ENCODE measurements around the gene UBR1.

DNA sequence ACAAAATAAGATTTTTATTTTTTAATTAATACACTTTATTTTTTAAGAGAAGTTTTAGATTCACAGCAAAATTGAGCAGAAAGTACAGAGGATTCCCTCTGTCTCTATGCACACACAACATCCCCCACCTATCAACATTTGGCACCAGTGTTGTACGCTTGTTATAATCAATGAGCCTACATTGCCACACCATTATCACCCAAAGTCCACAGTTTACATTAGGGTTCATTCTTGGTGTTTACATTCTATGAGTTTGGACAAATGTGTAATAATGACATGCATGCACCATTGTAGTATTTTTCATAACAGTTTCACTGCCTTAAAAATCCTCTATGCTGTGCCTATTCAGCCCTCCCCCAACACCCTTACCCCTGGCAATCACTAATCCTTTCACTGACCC is 134.0 kb downstream of the UBR1 start:
- TF ChIP-seq EZH2phosphoT487 (IDR thresholded peaks at IDR 0.05; ENCODE audit: borderline replicate concordance), result no peak
- TF ChIP-seq, protein P1, sequence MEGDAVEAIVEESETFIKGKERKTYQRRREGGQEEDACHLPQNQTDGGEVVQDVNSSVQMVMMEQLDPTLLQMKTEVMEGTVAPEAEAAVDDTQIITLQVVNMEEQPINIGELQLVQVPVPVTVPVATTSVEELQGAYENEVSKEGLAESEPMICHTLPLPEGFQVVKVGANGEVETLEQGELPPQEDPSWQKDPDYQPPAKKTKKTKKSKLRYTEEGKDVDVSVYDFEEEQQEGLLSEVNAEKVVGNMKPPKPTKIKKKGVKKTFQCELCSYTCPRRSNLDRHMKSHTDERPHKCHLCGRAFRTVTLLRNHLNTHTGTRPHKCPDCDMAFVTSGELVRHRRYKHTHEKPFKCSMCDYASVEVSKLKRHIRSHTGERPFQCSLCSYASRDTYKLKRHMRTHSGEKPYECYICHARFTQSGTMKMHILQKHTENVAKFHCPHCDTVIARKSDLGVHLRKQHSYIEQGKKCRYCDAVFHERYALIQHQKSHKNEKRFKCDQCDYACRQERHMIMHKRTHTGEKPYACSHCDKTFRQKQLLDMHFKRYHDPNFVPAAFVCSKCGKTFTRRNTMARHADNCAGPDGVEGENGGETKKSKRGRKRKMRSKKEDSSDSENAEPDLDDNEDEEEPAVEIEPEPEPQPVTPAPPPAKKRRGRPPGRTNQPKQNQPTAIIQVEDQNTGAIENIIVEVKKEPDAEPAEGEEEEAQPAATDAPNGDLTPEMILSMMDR (IDR thresholded peaks at IDR 0.05 in 2 of 3, conservative IDR thresholded peaks at IDR 0.05 in 1 of 3; ENCODE audit: borderline replicate concordance in 1 of 3, insufficient read depth in 1 of 3, low read depth in 2 of 3, low read length in 2 of 3), result no peak
- no peak for TF ChIP-seq POLR2A (IDR thresholded peaks at IDR 0.05; ENCODE audit: borderline replicate concordance, extremely low read depth, insufficient read depth, insufficient read length)
- TF ChIP-seq JUND (IDR thresholded peaks at IDR 0.05), result no peak
- TF ChIP-seq MAX (IDR thresholded peaks at IDR 0.05), result no peak
- no peak for TF ChIP-seq RAD21 (IDR thresholded peaks at IDR 0.05; ENCODE audit: low read depth)
- TF ChIP-seq POLR2AphosphoS5 (IDR thresholded peaks at IDR 0.05; ENCODE audit: low read depth, low read length), result no peak
- TF ChIP-seq, protein P2, sequence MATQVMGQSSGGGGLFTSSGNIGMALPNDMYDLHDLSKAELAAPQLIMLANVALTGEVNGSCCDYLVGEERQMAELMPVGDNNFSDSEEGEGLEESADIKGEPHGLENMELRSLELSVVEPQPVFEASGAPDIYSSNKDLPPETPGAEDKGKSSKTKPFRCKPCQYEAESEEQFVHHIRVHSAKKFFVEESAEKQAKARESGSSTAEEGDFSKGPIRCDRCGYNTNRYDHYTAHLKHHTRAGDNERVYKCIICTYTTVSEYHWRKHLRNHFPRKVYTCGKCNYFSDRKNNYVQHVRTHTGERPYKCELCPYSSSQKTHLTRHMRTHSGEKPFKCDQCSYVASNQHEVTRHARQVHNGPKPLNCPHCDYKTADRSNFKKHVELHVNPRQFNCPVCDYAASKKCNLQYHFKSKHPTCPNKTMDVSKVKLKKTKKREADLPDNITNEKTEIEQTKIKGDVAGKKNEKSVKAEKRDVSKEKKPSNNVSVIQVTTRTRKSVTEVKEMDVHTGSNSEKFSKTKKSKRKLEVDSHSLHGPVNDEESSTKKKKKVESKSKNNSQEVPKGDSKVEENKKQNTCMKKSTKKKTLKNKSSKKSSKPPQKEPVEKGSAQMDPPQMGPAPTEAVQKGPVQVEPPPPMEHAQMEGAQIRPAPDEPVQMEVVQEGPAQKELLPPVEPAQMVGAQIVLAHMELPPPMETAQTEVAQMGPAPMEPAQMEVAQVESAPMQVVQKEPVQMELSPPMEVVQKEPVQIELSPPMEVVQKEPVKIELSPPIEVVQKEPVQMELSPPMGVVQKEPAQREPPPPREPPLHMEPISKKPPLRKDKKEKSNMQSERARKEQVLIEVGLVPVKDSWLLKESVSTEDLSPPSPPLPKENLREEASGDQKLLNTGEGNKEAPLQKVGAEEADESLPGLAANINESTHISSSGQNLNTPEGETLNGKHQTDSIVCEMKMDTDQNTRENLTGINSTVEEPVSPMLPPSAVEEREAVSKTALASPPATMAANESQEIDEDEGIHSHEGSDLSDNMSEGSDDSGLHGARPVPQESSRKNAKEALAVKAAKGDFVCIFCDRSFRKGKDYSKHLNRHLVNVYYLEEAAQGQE (IDR thresholded peaks at IDR 0.05; ENCODE audit: low read depth), result no peak
- no peak for TF ChIP-seq YY1 (IDR thresholded peaks at IDR 0.05; ENCODE audit: extremely low read depth, insufficient replicate concordance, low read depth, low read length)

Measured in HCT116 (cell line).